Gastroesophageal sphincter (tissue), 3 donors: ENCODE data around the gene ABCE1.

Source experiments
- POLR2AphosphoS5 ChIP-seq: sonication (generic); formaldehyde crosslinking; IDR thresholded peaks from one replicate; pipeline ENCODE4 v1.6.1; 2017; ENCODE audit warnings: antibody characterized with exemption
- TF ChIP-seq, protein P1 (sequence below), 4 experiments: fragments of 200-600 bp in 2 of 4; fragments of 450-650 bp in 2 of 4; sonication (generic) in 1 of 4; IDR thresholded peaks; one replicate each; pipeline ENCODE4 v1.5.1; 2017 to 2019; ENCODE audit warnings: antibody characterized with exemption in 4 of 4, mild to moderate bottlenecking in 2 of 4, moderate library complexity in 2 of 4

DNA sequence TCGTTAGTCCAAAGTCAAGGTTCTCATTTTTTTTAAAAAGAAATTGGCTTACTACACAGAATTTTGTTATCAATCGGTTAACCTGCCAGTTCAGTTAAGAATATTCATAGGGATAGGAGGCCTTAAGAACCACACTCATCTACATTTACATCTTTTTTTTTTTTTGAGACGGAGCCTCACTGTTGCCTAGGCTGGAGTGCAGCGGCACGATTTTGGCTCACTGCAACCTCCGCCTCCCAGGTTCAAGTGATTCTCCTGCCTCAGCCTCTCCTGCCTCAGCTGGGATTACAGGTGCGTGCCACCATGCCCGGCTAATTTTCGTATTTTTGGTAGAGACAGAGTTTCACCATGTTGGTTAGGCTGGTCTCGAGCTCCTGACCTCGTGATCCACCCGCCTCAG, 33.7 kb downstream of the ABCE1 start:
- no peak for TF ChIP-seq POLR2AphosphoS5
- TF ChIP-seq, protein P1, sequence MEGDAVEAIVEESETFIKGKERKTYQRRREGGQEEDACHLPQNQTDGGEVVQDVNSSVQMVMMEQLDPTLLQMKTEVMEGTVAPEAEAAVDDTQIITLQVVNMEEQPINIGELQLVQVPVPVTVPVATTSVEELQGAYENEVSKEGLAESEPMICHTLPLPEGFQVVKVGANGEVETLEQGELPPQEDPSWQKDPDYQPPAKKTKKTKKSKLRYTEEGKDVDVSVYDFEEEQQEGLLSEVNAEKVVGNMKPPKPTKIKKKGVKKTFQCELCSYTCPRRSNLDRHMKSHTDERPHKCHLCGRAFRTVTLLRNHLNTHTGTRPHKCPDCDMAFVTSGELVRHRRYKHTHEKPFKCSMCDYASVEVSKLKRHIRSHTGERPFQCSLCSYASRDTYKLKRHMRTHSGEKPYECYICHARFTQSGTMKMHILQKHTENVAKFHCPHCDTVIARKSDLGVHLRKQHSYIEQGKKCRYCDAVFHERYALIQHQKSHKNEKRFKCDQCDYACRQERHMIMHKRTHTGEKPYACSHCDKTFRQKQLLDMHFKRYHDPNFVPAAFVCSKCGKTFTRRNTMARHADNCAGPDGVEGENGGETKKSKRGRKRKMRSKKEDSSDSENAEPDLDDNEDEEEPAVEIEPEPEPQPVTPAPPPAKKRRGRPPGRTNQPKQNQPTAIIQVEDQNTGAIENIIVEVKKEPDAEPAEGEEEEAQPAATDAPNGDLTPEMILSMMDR (IDR thresholded peaks at IDR 0.05) = no peak
